GM19035 (cell line): Measurements from ENCODE around the gene RNASEH2A.
A peak's percentile ranks its signal among the peaks of the same experiment; 100 is the strongest.

ENCODE experiments used
- ATAC-seq: cut with Tn5 transposase; IDR thresholded peaks from one replicate; pipeline ENCODE4 v1.9.1; 2021; ENCODE audit not compliant: unreplicated experiment

Gene RNASEH2A

DNA sequence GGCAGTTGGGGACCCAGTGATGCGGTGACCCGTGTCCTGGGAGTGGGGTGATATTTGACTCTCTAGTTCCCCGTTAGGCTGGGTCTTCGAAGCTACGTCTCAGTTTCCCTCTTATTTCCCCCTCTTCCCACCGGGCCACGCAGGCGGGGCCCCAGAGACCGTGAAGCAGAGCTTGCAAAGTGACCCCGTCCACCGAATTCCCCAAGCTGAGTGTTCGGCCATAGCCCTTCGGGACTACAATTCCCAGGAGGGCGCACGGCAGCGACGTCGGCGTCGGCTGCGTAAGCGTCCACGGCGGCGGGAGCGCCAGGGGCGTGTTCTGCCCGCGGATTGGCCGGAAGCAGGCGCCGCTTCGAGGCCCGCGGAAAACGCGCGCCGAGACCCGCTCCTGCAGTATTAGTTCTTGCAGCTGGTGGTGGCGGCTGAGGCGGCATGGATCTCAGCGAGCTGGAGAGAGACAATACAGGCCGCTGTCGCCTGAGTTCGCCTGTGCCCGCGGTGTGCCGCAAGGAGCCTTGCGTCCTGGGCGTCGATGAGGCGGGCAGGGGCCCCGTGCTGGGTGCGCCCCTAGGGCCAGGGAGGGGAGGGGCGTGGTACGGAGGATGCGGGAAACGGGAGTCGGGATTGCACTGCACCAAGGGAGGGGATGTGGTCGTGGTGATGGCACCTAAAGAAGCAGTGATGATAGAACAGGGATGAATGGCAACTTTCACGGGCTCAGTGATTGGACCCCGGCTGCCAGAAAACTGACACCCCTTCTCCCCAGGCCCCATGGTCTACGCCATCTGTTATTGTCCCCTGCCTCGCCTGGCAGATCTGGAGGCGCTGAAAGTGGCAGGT is at the start of gene RNASEH2A:
RNASEH2A (plus strand) TSS at position 343 of the 840 bp plus-strand sequence; CDS start at position 433, 90 bp downstream.
- ATAC-seq: peak; percentile 77

DNA sequence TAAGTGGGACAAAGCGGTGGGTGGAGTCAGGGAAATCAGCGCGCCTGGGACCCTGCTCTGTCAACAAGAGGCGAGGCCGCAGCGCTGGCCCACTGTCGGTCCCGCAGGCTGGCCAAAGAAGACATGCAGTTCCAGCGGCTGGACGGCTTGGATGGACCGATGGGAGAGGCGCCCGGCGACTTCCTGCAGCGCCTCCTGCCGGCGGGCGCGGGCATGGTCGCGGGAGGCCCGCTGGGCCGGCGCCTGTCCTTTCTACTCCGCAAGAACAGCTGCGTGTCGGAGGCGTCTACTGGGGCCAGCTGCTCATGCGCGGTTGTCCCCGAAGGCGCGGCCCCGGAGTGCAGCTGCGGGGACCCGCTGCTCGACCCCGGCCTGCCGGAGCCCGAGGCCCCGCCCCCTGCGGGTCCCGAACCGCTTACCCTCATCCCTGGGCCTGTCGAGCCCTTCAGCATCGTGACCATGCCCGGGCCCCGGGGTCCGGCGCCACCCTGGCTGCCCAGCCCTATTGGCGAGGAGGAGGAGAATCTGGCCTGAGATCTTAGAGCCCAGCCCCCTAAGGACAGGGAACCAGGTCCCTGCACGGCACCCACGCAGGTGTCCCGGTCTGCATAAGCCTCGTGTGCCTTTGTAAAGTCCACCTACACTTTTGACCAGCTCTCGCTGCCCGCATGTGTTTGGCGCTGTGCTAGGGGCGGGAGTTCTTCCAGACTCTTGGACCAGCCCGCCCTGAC is 48.7 kb upstream of the RNASEH2A start:
- no peak for ATAC-seq

DNA sequence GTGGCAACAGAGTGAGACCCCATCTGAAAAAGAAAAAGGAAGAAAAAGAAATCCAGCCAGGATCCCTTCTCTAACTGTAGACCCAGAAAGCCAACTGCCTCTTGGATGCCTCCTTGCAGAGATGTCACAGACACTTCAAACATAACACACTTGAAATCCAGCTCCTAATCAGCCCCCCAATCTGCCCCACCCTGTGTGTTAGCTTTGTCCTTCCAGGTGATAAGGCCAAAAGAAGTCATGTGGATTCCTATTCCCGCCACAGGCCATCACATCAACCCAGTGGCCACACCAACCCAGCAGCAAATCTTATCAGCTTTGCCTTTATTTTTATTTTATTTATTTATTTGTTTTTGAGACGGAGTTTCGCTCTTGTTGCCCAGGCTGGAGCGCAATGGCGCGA is 46.7 kb upstream of the RNASEH2A start:
- ATAC-seq: no peak

GRCh38 chr19:12763100-12763499 is 43.3 kb upstream of the RNASEH2A start:
- no peak for ATAC-seq

GRCh38 chr19:12764698-12765097 is 41.7 kb upstream of the RNASEH2A start:
- no peak for ATAC-seq

DNA sequence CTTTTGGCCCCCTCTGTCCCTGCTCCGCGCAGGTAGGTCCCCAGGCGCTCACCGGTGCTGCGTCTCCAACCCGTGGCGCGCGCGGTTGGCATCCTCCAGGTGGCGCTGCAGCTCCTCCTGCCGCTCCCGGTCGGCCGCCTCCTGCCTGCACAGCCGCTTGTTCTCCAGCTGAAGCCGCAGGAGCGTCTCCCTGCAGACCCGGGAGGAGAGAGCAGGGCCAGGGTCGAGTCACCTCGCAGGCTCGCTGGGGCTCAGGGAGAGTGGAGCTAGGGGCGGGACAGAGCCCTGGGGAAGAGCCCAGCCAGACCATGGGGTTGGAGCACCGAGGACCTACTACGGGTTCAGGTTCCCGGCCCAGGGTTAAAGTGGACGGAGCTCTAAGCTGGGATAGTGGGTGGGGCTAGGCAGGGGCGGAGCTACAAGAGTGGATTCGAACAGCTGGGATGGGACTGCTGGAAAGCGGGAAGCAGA is 40.3 kb upstream of the RNASEH2A start:
- ATAC-seq: no peak

DNA sequence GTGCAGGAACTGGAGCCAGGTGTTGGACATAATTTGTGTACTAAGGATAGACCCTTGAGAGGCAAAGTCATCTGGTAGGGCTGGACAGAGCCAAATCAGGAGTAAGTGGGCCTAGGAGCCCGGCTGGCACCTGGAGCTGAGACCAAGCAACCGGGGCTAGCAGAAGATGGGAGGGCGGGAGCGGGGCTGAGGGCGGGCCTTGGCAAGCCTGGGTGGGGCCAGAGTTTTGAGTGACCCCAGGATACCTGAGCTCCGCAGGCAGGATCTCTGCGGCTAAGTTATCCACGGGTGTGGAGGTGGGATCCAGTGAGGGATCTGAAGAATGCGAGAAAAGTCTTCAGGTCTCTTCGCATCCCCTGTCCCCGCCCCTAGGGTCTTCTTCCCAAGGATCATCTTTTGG is 39.2 kb upstream of the RNASEH2A start:
- no peak for ATAC-seq

- no peak for ATAC-seq
Observed at GRCh38 chr19:12767666-12768065, 38.7 kb upstream of the RNASEH2A start.

DNA sequence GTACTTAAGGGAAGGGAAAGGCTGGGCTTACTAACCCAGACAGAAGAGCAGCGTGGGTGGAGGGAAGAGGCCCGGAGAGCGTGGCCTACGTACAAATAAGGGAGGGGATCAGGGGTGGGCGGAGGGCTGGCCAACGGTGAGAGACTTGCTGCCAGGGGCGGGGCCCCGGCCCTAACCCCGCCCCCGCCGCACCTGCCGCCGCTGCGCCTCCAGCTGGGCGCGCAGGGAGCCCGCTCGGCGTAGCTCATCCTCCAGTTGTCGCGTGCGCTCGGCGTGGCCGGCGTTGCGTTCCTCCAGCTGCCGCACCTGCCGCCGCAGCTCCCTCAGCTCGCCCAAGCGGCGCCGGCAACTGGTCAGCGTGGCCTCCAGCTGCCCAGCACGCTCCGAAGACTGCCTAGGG is 36.7 kb upstream of the RNASEH2A start:
- no peak for ATAC-seq

DNA sequence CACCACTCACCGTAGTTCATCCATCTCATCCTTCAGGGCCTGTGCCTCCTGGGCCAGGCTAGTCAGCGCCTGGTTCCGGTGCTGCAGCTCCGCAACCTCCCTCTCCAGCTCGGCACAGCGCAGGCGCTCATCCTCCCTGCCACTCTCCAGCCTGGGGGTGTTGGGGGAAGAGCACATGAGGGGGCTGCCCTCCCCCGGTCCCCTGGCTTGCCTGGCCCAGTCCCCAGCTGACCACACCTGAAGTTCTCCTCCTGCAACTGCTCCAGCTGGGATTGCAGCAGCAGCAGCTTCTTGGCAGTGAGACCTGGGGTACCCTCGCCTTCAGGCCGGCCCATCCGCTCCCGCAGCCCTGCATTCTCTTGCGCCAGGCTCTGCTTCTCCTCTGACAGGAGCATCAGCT is 35.5 kb upstream of the RNASEH2A start:
- no peak for ATAC-seq

DNA sequence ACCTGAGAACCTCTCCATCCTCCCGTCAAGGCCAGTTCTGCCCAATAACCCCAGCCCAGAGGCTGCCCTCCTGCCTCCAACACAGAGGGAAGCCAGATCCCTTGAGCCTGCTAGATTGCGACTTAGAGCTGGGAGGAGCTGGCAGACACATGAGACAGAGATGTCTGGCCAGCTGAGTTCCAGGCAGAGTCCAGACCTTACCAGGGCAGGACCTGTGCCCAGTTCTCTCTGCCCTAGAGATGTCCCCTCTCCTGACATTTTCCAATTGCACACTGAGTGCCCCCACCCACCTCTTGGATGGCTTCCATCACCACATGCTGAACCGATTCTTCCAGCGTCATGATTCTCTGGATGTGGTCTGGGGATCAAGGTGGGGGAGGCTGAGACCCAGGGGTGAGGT is 34.1 kb upstream of the RNASEH2A start:
- no peak for ATAC-seq

DNA sequence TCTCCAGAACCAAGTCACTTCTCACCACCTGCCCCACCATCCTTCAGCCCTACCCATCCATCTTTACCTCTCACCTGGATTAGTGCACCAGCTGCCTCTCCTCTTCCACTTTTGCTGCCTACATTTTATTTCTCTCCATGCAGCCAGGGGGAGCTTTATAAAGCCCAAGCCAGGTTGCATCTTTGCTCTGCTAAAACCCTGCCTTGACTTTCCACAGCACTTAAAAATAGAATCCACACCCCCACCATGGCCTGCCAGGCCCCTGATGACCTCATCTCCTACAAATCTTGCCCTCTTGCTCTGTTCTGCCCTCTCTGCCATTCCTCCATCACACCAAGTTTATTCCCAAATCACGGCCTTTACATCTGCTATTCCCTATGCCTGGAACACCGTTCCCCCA is 32.8 kb upstream of the RNASEH2A start:
- ATAC-seq: no peak

- ATAC-seq: peak; percentile 19
Observed at GRCh38 chr19:12774588-12775555, 31.5 kb upstream of the RNASEH2A start, which contains the start of gene HOOK2. HOOK2 (minus strand) TSS chr19:12775552; CDS start chr19:12775449, 103 bp downstream.

- ATAC-seq: peak; percentile 38
Observed at GRCh38 chr19:12777217-12778016, 29.0 kb upstream of the RNASEH2A start.

DNA sequence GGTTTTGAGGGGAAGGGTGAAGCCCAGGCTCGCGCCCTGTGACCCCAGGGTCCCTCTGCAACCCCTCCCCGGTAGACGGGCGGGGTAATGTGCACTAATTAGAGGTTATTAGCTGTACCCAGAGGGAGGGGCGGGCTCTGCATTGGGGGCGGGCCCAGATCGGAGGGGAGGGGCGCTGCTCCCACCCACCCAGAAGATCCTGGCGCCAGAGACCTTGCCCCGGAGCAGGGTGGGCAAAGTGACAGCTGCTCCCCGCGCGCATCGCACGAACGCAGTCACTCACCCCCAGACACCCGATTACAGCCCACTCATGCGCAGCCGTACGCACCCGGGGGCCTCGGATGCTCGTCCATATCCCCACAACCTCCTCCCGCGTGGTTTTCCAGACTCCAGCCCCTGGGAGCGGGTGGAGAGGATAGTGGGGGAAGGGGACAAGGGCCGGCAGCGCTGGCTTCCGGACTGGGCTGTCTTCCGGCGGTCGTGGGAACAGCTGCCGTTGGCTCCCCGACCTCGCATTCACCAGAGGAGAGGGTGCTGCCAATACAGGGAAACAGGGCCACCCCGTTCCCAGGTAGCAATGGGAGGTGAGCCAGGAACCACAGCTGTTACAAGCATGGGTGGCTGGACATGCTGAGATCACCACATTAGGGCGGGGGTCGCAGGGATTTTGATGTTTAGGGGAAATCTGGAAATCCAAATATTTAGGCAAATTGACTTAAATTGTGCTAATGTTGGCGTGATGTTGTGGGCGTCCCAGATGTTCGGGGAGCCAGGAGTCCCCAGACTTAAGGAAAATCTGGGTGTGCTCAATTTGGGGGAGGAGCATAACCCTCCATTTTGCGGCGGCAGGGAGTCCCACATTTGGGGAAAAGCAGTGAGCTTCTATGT is 28.1 kb upstream of the RNASEH2A start:
- ATAC-seq: no peak

DNA sequence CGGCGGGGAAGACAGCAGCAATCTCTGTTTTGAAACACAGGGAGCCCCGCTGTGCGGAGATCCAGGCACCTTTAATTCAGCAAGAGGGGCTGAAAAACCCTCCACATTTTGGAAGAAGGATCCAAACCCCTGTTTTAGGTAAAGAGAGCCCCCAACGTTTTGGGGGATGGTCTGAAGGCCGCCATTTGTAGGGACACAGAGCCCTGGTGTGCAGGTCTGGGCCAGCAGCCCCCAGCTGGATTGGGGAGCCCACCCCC is 27.6 kb upstream of the RNASEH2A start:
- ATAC-seq: no peak

- no peak for ATAC-seq
Observed at GRCh38 chr19:12779162-12779993, 27.0 kb upstream of the RNASEH2A start.

GRCh38 chr19:12782174-12782423 is 24.3 kb upstream of the RNASEH2A start:
- ATAC-seq: peak; percentile 9
